CD4-positive, alpha-beta memory T cell (primary cell): ENCODE results near the gene ALAD. TPM values are rescaled to one million over a fixed set of nuclear protein-coding genes. Genes with fewer than 3 reads are reported as not detected.
A peak's percentile ranks its signal among the peaks of the same experiment; 100 is the strongest.
"Not testable (repeated sequence)": the region's sequence is repeated elsewhere in the genome, so short reads cannot be mapped to it uniquely, and the experiment has no call there.

Source experiments
- CTCF ChIA-PET: fragments of 350-600 bp; sonication (Branson Sonifier 250); formaldehyde crosslinking; loops from one replicate; lab custom pipeline; 2021; ENCODE audit warnings: inconsistent platforms; ENCODE audit not compliant: partially characterized antibody; lab: Charles Lee
- POLR2A ChIA-PET: fragments of 350-600 bp; sonication (Branson Sonifier 250); formaldehyde crosslinking; loops from one replicate; lab custom pipeline; 2021; ENCODE audit not compliant: partially characterized antibody; lab: Charles Lee
- DNase-seq, 5 donors: peaks; one replicate each; pipeline versions ENCODE4 v3.0.0 to v3.0.0-alpha.2; 2020 to 2022; ENCODE audit warnings: mixed read lengths in 1 of 5
- H3K27ac ChIP-seq: one replicate; pipeline ENCODE4 v1.7.0; 2013; ENCODE audit warnings: low read depth, low read length
- H3K27me3 ChIP-seq: 2 replicates; pipeline ENCODE4 v1.7.0; 2013; ENCODE audit warnings: mild to moderate bottlenecking, low read length, moderate library complexity; ENCODE audit not compliant: insufficient read depth
- H3K36me3 ChIP-seq: 2 replicates; pipeline ENCODE4 v1.7.0; 2013; ENCODE audit warnings: mild to moderate bottlenecking, low read length, moderate library complexity; ENCODE audit not compliant: insufficient read depth
- H3K4me1 ChIP-seq: 2 replicates; pipeline ENCODE4 v1.7.0; 2013; ENCODE audit warnings: mild to moderate bottlenecking, low read length, moderate library complexity; ENCODE audit not compliant: insufficient read depth
- H3K4me3 ChIP-seq, 2 donors: one replicate each; pipeline ENCODE4 v1.7.0; 2013; ENCODE audit warnings: low read length in 2 of 2, mild to moderate bottlenecking in 1 of 2
- H3K9me3 ChIP-seq, 2 donors: one replicate each; pipeline ENCODE4 v1.7.0; 2013; ENCODE audit warnings: low read length in 2 of 2, control low read depth in 1 of 2; ENCODE audit not compliant: control insufficient read depth in 1 of 2
- H3K27ac Mint-ChIP-seq, 7 donors: one replicate each; pipeline ENCODE4 v1.8.0; 2020 to 2021; ENCODE audit warnings: mixed read lengths in 7 of 7, mild to moderate bottlenecking in 6 of 7, inconsistent platforms in 3 of 7, moderate library complexity in 3 of 7
- H3K27me3 Mint-ChIP-seq, 2 donors: one replicate each; pipeline ENCODE4 v1.8.0; 2020 to 2021; ENCODE audit warnings: mixed read lengths in 2 of 2
- H3K36me3 Mint-ChIP-seq, 2 donors: one replicate each; pipeline ENCODE4 v1.8.0; 2020 to 2021; ENCODE audit warnings: mixed read lengths in 2 of 2, inconsistent platforms in 1 of 2, mild to moderate bottlenecking in 1 of 2
- H3K4me1 Mint-ChIP-seq, 4 donors: one replicate each; pipeline ENCODE4 v1.8.0; 2020 to 2021; ENCODE audit warnings: mixed read lengths in 4 of 4, mild to moderate bottlenecking in 1 of 4
- H3K4me3 Mint-ChIP-seq, 8 donors: one replicate each; pipeline ENCODE4 v1.8.0; 2020 to 2021; ENCODE audit warnings: mixed read lengths in 8 of 8, mild to moderate bottlenecking in 7 of 8, moderate library complexity in 6 of 8, inconsistent platforms in 3 of 8
- H3K9me3 Mint-ChIP-seq, 8 donors: one replicate each; pipeline ENCODE4 v1.8.0; 2020 to 2021; ENCODE audit warnings: mixed read lengths in 8 of 8, mild to moderate bottlenecking in 5 of 8, inconsistent platforms in 3 of 8, moderate library complexity in 1 of 8
- intact Hi-C: fragments of 100-400 bp; cut with micrococcal nuclease; formaldehyde crosslinking; loops from one replicate; pipeline ENCODE4 v1.15.1; 2023
- polyA plus RNA-seq, 2 donors: library from polyadenylated mRNA; unstranded; fragments of 300-500 nt; fragmentation: Illumina TruSeq; gene quantifications; one replicate each; pipeline ENCODE4 v1.2.3, GENCODE V29; 2021
- total RNA-seq, 2 experiments: library from RNA; stranded (reverse); gene quantifications; one replicate each; pipeline ENCODE4 v1.2.3, GENCODE V29; 2021

Gene ALAD
- total and polyA plus RNA-seq, 4 experiments from 2014 or later, result 16.4 to 39.9 (median 31.9) TPM

- Histone ChIP-seq H3K9me3 (no peaks in the 10 kb centered on the region), H3K36me3 (peaks cover 14% of the 10 kb centered on the region), H3K4me1 (no peaks in the 10 kb centered on the region), H3K4me3 (no peak overlapping the region), H3K27me3 (no peaks in the 10 kb centered on the region), H3K27ac (no peak overlapping the region)
- Mint-ChIP-seq H3K36me3 (peaks cover 0 to 12% of the 10 kb centered on the region in 2 donors), H3K27ac (peak overlapping the region in 1 of 7 donors; percentile 47), H3K9me3 (peaks cover 0 to 2% (median 0%) of the 10 kb centered on the region in 8 donors), H3K4me3 (no peak overlapping the region), H3K4me1 (no peaks in the 10 kb centered on the region), H3K27me3 (no peaks in the 10 kb centered on the region)
- CTCF ChIA-PET, result no interaction called here
- POLR2A ChIA-PET, result no interaction called here
- intact Hi-C loops, result no loop called here
- DNase-seq, result no peak
These were observed 31.9 kb downstream of the ALAD start for GRCh38 chr9:113368982-113369854.

GRCh38 chr9:113368348-113368981, 32.6 kb downstream of the ALAD start:
- Mint-ChIP-seq H3K27ac (peak overlapping the region in 1 of 7 donors; percentile 47), H3K9me3 (peaks cover 0 to 2% (median 0%) of the 10 kb centered on the region in 8 donors), H3K27me3 (no peaks in the 10 kb centered on the region), H3K4me3 (no peak overlapping the region), H3K4me1 (no peaks in the 10 kb centered on the region), H3K36me3 (peaks cover 0 to 11% of the 10 kb centered on the region in 2 donors)
- CTCF ChIA-PET, result no interaction called here
- intact Hi-C loops, result no loop called here
- no peaks in the 10 kb centered on the region for H3K4me1 ChIP-seq
- DNase-seq, result no peak
- H3K36me3 ChIP-seq, result peaks cover 8% of the 10 kb centered on the region
- H3K4me3 ChIP-seq, result no peak overlapping the region
- no peaks in the 10 kb centered on the region for H3K27me3 ChIP-seq
- POLR2A ChIA-PET, result no interaction called here
- H3K9me3 ChIP-seq, result no peaks in the 10 kb centered on the region
- H3K27ac ChIP-seq, result no peak overlapping the region

- POLR2A ChIA-PET, H3K27ac Mint-ChIP-seq: not testable (repeated sequence)
- CTCF ChIA-PET, result interaction anchor here (1.2 to 1.6 kb wide), 2 partner anchors 11 to 36 kb away, joined by 3 to 7 read pairs; partner anchors contain the start of gene HDHD3
These were observed 35.4 kb downstream of the ALAD start for GRCh38 chr9:113365652-113366051.

GRCh38 chr9:113364951-113365350, 36.1 kb downstream of the ALAD start:
- intact Hi-C loops, result no loop called here
- H3K4me3 Mint-ChIP-seq, result no peak overlapping the region
- no peak for DNase-seq
- Histone ChIP-seq H3K9me3 (no peaks in the 10 kb centered on the region), H3K4me3 (no peak overlapping the region), H3K27ac (no peak overlapping the region), H3K27me3 (no peaks in the 10 kb centered on the region), H3K4me1 (no peaks in the 10 kb centered on the region), H3K36me3 (no peaks in the 10 kb centered on the region)
- peaks cover 0 to 2% (median 0%) of the 10 kb centered on the region in 8 donors for H3K9me3 Mint-ChIP-seq
- H3K4me1 Mint-ChIP-seq, result no peaks in the 10 kb centered on the region
- ChIA-PET POLR2A (no interaction called here), CTCF (interaction anchor here (1.2 to 1.6 kb wide), 2 partner anchors 11 to 37 kb away, joined by 3 to 7 read pairs; partner anchors contain the start of gene HDHD3)
- no peaks in the 10 kb centered on the region for H3K27me3 Mint-ChIP-seq
- H3K27ac Mint-ChIP-seq, result no peak overlapping the region
- H3K36me3 Mint-ChIP-seq, result no peaks in the 10 kb centered on the region

More at GRCh38 chr9:113365652-113366051, 35.4 kb downstream of the ALAD start:
- H3K27me3 Mint-ChIP-seq, H3K4me1 ChIP-seq, H3K4me3 ChIP-seq, H3K27me3 ChIP-seq, H3K4me1 Mint-ChIP-seq, DNase-seq, H3K9me3 ChIP-seq, intact Hi-C loops, H3K36me3 Mint-ChIP-seq, H3K36me3 ChIP-seq, H3K9me3 Mint-ChIP-seq, H3K4me3 Mint-ChIP-seq, H3K27ac ChIP-seq: not testable (repeated sequence)

GRCh38 chr9:113363336-113363735, 37.7 kb downstream of the ALAD start:
- H3K9me3 Mint-ChIP-seq, result peaks cover 0 to 2% (median 0%) of the 10 kb centered on the region in 8 donors
- no peaks in the 10 kb centered on the region for H3K9me3 ChIP-seq
- no peaks in the 10 kb centered on the region for H3K36me3 ChIP-seq
- POLR2A ChIA-PET, result no interaction called here
- no peaks in the 10 kb centered on the region for H3K27me3 ChIP-seq
- no peak overlapping the region for H3K4me3 Mint-ChIP-seq
- H3K36me3 Mint-ChIP-seq, result no peaks in the 10 kb centered on the region
- CTCF ChIA-PET, result interaction anchor here (1.4 kb wide), 1 partner anchor 251 kb away, joined by 3 read pairs; no protein-coding TSS in a partner anchor
- no peaks in the 10 kb centered on the region for H3K4me1 ChIP-seq
- no peak overlapping the region for H3K27ac Mint-ChIP-seq
- no peak overlapping the region for H3K27ac ChIP-seq
- H3K27me3 Mint-ChIP-seq, result peaks cover 0 to 2% of the 10 kb centered on the region in 2 donors
- intact Hi-C loops, result no loop called here
- no peak for DNase-seq
- no peak overlapping the region for H3K4me3 ChIP-seq
- H3K4me1 Mint-ChIP-seq, result no peaks in the 10 kb centered on the region

GRCh38 chr9:113361304-113362018, 39.6 kb downstream of the ALAD start:
- no peak overlapping the region for H3K4me3 ChIP-seq
- H3K27ac Mint-ChIP-seq, result no peak overlapping the region
- H3K27me3 Mint-ChIP-seq, result peaks cover 0 to 7% of the 10 kb centered on the region in 2 donors
- no peaks in the 10 kb centered on the region for H3K4me1 ChIP-seq
- ChIA-PET CTCF (interaction anchor here (1.0 kb wide), 1 partner anchor 297 kb away, joined by 3 read pairs; no protein-coding TSS in a partner anchor), POLR2A (no interaction called here)
- H3K4me3 Mint-ChIP-seq, result no peak overlapping the region
- no peaks in the 10 kb centered on the region for H3K36me3 ChIP-seq
- no peak overlapping the region for H3K27ac ChIP-seq
- peaks cover 0 to 2% (median 0%) of the 10 kb centered on the region in 8 donors for H3K9me3 Mint-ChIP-seq
- H3K4me1 Mint-ChIP-seq, result no peaks in the 10 kb centered on the region
- no peak for DNase-seq
- no peaks in the 10 kb centered on the region for H3K36me3 Mint-ChIP-seq
- H3K9me3 ChIP-seq, result no peaks in the 10 kb centered on the region
- H3K27me3 ChIP-seq, result no peaks in the 10 kb centered on the region
- intact Hi-C loops, result no loop called here
